ENCODE data around the gene LMAN1.
A peak's percentile ranks its signal among the peaks of the same experiment; 100 is the strongest.

The LMAN1 gene

DNA sequence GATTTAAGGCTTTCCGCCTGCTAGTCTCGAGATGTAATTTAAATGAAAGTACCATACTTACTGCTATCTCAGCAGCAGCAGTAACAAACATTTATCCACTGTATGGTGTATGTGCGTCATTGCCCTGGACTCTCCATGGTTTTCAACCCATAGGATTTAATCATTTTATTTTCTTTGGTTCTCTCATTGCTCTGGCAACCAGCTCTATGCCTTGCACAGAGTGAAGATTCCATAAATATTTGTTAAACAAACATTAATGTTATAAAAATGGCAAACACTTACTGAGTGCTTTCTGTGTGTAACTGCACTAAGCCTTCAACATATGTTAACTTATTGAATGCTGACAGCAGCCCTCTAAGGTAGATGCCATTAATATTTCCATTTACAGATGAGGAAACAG, 1.3 kb upstream of the LMAN1 start:
- no peak for DNase-seq (ENCODE audit: low read depth)

DNA sequence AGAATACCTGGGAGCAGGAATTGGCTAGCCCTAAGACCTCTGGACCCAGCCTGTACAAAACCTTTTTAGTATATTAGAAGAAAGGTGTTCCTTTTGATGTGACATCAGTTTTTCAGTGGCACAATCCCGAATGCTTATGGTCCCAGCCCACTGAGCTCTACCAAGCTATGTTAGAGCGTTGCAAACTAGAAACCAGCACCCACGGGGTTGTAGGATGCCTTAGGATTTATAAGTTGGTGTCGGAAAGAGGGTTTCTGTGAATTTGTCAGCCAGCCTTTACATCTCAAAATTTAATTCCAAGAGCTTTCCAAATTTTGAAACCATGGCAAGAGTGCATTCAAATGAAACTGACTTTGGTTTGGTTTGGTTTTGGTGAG, 499 bp upstream of the LMAN1 start:
- no peak for DNase-seq (ENCODE audit: low read depth)

DNA sequence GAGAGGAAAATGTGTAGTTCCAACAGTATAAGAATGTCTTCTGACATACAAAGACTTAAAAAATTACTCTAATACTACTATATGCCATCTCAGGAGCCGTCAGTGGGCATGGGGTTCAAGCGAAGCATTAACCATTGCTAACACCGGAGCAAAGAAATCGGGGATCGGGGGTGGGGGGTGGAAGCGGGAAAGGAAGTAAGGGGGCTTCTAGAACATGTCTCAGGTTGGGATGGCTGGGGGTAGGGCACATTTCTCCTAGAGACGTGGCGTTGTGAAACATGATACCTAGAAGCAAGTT, 702 bp downstream of the LMAN1 start:
- no peak for DNase-seq (ENCODE audit: low read depth)

DNA sequence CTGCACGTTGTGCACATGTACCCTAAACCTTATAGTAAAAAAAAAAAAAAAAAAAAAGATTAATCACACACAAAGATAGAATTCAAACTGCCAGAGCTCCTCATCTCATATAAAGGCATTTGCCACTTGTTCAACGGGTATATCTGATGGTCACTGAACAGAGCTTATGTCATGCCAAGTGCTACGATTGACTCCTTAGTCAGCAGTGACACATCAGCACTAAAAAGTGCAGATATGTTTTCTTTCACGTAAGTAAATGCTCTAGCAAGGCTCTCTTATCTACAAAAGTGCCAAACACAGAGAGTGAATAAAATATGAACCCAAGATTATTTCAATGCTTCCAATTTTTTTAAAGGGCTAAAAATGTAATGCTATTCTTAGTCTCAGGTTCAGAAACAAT, 1.1 kb downstream of the LMAN1 start:
- DNase-seq (ENCODE audit: low read depth), result peak; percentile 47

DNA sequence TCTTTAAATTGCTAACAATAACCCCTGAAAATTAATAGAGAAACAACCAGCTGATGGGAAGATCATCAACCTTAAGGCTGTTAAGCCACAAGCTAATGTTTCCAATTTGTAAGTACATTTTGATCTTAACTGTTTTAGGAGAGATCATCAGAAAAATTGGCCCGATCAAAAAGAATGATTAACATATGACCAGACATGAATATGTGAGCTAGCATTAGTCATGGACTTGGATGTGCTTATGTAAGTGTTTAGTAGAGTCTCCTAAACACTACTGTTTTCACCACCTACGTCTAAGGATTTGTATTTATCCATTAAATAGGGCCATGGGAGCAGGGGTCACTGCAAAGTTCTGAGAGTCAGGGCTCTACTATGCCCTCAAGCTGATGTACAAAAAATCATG, 4.3 kb downstream of the LMAN1 start:
- DNase-seq (ENCODE audit: low read depth), result no peak

DNA sequence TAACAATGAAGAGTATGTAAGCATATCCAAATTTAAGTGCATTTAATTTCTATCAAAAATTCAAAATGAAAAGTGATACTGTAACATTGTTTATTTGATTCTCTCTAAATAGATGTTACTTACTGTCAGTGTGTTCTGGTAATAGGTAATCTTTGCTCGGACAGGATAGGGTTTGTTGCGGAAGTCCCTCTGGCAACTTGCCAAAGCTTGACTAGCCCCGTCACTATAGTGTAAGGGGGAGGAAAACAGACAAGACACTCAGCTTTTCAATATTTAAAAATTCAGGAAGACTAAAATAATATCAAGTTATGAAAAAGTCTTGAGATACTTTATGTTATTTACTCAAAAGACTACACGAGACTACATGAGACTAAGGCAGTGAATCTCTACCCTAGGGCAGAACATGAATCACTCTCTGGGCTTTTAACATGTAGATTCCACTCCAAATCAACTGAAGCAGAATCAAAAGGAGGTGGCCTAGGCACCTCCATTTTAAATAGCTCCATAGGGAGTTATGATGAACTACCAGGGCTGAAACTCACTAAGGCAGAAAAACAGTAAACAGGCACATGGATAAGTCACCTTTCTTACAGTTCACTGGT, 5.9 kb downstream of the LMAN1 start:
- no peak for DNase-seq (ENCODE audit: low read depth)

DNA sequence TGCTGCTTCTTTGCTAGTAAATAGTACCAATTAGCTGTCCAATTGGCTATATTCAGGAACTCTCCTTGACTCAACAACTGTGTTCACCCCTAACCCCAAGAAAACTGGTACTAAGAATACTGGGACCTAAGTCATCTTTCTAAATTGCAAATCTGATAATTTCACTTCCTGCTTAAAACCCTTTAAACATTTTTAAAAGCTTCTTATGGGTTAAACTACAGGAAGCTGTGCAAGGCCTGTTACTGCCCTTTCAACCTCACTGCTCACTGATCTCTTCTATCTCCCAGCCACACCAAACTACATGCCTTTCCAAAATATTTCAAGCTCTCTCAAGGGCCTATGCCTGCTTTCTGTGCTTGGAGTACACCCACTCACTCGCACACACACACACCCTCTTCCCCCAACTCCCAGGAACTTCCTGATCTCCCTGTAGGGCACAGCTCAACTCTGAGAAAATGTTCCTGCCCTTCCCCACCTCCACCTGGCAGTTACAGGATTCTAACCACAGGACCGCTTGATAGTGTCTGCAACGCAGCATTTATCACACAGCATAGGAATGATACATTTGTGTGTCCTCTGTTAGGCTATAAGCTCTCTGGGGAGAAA, 6.7 kb downstream of the LMAN1 start:
- no peak for DNase-seq (ENCODE audit: low read depth)

DNA sequence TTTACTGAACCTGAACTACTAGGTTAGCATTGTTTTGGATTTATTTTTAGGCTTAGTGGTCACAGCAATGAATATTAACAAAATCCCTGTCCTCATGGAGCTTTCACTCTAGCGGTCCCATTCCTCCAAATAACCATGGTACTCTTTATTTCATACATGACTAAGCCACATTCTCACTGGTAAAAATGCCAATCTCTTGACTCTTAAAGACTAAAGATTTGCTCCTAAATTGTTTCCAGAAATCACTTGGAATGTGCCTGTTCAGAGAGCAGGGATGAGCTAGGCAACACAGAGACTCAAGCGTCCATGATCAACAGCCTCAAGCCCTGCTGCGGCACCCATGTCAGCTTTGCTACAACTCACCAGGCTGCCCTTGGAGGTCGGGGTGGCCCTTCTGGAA, 13.5 kb downstream of the LMAN1 start:
- DNase-seq (ENCODE audit: low read depth), result no peak

DNA sequence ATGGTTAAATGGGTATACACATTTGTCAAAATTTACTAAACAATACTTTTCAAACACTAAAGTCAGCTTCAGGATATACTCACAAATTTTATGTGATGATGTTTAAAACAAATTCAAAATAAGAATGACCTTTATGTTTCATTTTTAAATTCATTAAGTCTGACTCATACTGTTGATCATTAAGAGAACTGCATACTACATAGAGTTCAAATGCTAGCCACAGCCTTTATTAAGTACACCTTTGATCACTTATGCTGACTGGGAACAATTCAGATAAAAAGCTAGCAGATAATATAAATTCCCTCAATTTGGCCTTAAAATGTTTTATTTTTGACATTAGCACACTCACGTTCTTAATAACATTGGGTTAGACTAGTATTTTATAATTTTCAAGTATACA, 14.1 kb downstream of the LMAN1 start:
- DNase-seq (ENCODE audit: low read depth), result no peak

DNA sequence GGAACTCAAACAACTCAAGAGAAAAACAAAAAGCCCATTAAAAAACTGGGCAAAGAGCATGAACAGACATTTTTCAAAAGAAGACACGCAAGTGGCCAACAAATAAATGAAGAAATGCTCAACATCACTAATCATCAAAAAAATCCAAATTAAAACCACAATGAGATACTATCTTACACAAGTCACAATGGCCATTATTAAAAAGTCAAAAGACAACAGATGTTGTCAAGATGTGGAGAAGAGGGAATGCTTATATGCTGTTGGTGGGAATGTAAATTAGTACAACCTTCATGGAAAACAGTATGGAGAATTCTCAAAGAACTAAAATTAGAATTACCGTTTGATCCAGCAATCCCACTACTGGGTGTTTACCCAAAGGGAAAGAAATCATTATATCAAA, 15.1 kb downstream of the LMAN1 start:
- DNase-seq (ENCODE audit: low read depth), result no peak

DNA sequence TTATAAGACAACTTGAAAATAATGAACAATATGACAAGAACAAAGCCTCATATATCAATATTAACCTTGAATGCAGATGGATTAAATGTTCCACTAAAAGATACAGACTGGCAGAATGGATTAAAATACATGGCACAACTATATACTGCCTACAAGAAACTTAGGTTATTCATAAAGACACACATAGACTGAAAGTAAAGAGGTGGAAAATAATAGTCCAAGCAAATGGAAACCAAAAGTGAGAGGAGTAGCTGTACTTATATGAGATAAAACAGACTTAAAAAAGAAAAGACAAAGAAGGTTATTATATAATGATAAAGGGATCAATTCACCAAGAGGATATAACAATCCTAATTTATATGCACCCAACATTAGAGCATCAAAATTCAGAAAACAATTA, 18.2 kb downstream of the LMAN1 start:
- no peak for DNase-seq (ENCODE audit: low read depth)

DNA sequence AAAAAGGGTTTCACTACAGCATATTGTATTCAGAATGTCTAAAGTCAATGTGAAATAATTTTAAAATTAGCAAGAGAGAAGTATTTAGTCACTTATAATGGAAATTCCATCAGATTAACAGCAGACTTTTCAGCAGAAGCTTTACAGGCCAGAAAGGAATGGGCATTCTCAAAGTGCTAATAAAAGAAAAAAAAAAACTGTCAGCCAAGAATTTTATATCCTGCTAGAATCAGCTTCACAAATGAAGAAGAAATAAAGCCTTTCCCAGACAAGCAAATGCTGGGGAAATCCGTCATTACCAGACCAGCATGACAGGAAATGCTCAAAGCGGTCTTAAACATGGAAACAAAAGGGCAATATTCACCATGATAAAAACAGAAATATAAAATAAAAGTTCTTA, 18.8 kb downstream of the LMAN1 start:
- DNase-seq (ENCODE audit: low read depth), result no peak

DNA sequence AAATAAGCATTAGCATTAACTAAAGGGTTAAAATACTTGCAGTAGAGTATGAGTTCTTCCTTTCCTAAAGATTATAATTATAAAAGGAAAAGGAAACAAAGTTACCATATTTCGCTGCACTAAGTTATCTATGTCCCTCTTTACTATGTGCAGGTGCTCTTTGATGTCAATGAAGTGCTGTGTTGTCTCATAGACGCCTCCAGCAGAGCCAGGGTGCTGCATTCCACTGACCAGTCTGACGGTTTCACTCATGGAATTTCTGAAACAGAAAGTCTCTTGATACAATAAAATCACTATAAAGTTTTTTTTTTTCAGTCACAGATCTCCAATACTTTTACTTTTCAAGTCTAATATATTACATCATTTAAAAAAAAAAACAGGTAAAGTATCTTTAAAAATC, 26.1 kb downstream of the LMAN1 start:
- no peak for DNase-seq (ENCODE audit: low read depth)

DNA sequence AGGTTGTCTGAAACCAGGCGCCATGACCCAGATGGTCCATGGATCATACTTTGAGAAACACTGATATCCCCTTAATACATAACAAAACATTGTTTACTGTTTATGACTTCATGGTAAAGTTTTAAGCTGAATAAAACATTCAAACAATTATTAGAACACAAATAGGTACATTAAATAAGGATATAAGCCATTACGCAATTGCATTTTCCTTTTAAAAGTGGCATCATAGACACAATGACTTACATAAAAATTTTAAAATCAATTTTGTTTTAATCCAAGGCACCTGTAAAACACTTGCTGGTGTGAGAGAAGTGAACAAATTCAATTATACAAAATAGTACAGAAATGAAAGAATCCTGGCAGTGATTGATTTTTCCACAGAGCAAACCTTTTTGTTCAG, 30.4 kb downstream of the LMAN1 start:
- DNase-seq (ENCODE audit: low read depth), result no peak

DNA sequence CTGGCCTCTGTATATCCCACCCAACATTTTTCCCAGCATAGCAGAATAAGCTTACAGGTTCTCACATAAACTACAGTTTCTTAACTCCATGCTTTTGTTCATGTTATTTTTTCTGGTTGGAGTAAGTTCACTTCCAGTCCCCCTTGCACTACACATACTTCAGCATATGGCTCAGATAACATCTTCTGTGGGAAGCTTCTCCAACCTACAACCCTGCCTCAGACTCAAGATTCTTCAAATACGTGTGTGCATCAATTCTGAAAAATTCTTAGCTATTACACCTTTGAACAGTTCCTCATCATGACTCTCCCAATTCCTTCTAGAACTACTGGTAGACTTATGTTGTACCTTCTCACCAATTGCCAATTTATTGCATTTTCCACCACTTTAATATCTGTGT, 33.1 kb downstream of the LMAN1 start:
- DNase-seq (ENCODE audit: low read depth), result no peak

DNA sequence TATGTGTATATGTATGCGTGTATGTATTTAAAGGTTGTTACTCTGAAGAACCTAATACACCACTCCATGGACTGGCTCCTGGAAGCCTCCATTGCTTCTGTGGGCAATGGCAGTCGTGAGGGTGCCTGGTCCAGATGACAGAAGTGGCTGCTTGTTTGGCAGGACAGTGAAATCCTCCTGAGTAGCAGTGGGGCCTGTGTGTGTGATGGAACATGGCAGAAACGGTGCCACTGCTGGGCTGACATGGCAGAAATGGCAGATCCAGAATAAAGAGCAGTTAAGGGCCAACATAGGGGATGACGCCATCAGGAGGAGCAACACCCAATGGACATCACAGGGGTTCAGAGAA, 34.5 kb downstream of the LMAN1 start:
- no peak for DNase-seq (ENCODE audit: low read depth)

DNA sequence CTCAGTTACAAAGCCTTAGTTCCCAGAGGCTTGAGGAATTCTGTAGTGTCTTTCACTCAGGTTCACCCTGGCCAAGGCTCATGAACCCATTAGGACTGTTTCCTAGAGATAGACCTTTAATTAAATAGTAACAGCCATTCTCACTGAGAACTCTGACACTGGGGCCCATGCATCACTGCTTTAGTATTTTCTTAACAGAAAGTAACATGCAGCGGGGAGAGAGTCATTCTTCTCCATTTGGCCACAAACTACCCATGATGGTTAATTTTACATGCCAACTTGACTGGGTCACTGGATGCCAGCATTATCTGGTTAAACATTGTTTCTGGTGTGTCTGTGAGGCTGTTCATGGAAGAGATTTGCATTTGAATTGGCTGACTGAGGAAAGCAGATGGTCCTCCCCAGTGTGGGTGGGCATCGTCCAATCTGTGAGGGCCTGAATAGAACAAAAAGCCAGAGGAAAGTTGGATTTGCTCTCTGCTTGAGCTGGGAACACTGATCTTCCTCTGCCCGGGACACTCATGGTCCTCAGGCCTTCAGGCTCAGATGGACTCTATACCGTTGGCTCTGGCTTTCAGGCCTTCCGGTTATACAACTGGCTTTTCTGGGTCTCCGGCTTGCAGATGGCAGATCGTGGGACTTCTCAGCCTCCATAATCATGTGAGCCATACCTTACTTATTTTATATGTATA, 35.0 kb downstream of the LMAN1 start:
- no peak for DNase-seq (ENCODE audit: low read depth)

DNA sequence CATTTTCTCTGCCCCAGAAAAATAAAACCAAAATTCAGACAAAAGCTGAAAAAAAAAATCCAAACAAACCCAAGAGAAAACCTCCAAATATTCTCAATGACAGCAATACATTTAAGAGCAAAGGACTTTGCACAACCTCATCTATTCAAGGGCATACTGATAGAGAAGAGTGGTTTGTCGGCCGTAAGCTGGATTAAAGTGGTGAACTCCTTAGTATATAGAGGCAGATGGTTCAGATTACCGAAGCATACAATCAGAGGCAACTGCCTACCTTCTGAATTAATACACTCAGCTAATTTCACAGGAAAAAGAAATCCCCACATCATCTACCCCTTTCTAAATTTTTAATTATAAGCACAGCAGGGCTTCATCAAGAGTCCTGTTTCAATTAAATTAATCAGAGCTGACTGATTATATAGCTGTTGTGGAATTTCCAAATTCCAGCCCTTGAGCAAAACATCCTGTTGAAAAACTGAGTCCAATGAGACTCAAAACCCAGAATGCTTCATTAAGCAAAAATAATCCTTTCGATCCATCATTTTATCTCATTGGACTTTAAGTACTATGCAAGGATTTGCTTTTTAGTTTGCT, 40.5 kb downstream of the LMAN1 start, which contains the start of gene CPLX4:
Gene CPLX4 (minus strand): TSS at position 190 of the 591 bp plus-strand sequence. CDS start 187 bp downstream, at position 3.
- no peak for DNase-seq (ENCODE audit: low read depth)

DNA sequence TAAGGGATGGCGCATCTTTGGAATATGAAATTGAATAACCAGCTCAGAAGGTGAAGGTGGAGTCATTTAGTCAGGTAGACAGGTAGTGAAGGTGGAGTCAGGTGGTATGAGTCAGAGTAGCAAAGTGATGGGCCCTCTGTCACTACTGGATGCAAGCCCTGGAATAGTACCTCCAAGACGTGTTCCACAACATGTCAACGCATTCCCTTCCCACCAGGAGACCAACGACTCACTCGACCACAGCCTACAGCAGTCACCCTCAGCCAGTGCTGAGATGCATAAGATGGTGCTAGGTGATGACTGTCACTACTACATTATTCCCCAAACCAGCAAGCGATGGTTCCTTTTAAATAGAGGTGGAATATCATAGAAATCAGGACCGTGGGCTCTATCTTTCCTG, 47.4 kb downstream of the LMAN1 start:
- DNase-seq (ENCODE audit: low read depth), result no peak

DNA sequence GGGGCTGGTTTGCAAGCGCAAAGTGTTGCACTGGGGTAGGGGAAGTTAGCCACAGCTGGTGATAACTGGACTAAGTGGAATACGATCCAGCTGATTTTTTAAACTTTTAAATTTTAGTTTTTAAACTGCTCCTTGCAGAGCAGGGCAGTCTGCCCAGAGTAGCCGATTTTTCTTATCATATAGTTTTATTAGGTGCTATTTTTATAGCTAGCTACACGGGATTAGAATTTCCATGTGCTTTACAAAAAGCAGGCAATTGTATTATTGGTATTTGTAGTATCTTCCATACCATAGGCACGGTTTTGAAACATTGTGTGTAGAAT, 50.2 kb downstream of the LMAN1 start:
- DNase-seq (ENCODE audit: low read depth), result no peak

DNA sequence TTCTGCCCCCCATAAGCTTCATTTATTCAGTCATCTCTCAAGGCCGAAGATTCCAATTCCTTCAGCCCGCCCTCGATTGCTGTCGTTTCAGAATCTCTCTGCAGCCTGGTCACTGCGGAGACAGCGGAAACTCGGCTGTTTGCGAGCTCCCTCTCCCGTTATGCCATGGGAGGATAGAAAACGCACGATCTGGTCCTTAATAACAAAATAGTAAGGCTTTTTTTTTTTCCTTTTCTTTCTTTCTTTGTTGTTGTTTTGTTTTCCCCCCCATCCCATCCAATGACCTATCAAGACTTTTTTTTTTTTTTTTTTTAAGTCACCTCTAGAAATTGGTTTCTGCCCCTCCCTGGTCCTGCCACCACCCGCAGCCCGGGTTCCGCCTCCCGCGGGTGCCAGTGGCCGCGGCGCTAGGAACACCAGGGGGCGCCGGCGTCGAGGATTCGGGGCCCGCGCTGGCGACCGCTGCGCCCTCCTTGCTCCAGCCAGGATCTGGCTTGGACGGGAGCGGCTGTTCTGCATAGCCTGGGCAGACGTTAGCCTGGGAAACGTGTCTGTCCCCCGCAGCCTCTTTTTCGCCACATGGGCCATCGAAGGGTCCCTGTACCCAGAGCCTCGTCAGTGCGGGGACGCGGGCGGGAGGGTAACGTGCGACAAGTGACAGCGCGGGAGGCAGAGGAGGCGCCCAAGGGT, 50.7 kb downstream of the LMAN1 start:
- no peak for DNase-seq (ENCODE audit: low read depth)

DNA sequence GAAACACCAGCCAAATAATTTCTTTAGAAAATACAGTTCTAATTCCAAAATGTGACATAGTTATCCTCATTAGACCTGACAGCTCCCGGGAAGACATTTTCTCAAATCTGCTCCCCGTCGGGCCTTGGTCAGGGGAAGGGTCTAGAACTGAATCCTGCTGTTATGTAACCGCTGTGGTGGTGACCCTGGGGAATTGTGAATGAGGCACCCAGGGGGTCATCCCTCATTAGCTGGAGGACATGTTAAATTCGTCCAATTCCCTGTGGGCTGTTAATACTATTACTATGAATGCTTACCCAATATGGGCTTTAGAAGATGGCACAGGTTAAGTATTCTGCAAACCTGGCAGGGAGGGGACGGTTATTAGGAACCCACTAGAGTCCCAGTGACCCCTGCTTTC, 52.4 kb downstream of the LMAN1 start:
- DNase-seq (ENCODE audit: low read depth), result no peak

DNA sequence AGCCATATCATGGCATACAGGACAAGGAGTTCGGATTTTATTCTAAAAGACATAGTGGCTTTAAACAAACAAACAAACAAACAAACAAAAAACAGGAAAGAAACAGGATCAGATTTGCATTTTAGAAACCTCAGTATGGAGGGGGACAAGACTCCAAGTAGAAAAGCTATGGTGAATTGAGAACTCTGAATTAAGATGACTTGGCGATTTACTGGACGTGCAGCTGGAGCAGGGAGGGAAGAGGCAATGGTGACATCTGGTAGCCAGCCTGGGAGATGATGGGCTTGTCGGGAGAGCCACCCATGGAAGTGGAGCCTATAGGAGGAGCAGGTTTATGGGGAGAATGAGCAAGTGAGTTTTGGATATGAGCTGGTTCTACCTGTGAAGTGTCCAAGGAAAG, 53.8 kb downstream of the LMAN1 start:
- DNase-seq (ENCODE audit: low read depth), result no peak
